Kidney epithelial cell (primary cell): ENCODE data around the gene PTGES2. TPM values are rescaled to one million over a fixed set of nuclear protein-coding genes. Genes with fewer than 3 reads are reported as not detected.
"Not testable (repeated sequence)": the region's sequence is repeated elsewhere in the genome, so short reads cannot be mapped to it uniquely, and the experiment has no call there.

Experiments
- DNase-seq: peaks from one replicate; pipeline ENCODE4 v3.0.0-alpha.2; 2010; ENCODE audit warnings: low read depth
- H3K27me3 ChIP-seq: 2 replicates; pipeline ENCODE4 v1.6.0; 2011; ENCODE audit warnings: low read length; ENCODE audit not compliant: control insufficient read depth, insufficient read depth
- H3K36me3 ChIP-seq: 2 replicates; pipeline ENCODE4 v1.5.1; 2011; ENCODE audit warnings: low read length; ENCODE audit not compliant: control insufficient read depth, insufficient read depth
- H3K4me3 ChIP-seq: 2 replicates; pipeline ENCODE4 v1.5.1; 2011; ENCODE audit warnings: low read depth, mild to moderate bottlenecking, control low read depth, low read length
- total RNA-seq: library from RNA; depleted of rRNA; stranded (reverse); fragments of >200 nt; gene quantifications from 2 replicates; pipeline ENCODE4 v1.2.3, GENCODE V29; 2015
- TF ChIP-seq, protein P1 (sequence below): IDR thresholded peaks from 2 replicates; pipeline ENCODE4 v1.5.1; 2011; ENCODE audit warnings: mild to moderate bottlenecking, moderate library complexity, low read length, control low read depth, inconsistent platforms; ENCODE audit not compliant: insufficient read depth, poor library complexity, severe bottlenecking

The PTGES2 gene
- total RNA-seq, 1 donor from 2014 or later: 81.2 TPM

GRCh38 chr9:128142596-128142995 is 15.1 kb upstream of the PTGES2 start:
- no peak for DNase-seq
- Histone ChIP-seq H3K27me3 (peaks cover 10% of the 10 kb centered on the region), H3K36me3 (no peaks in the 10 kb centered on the region), H3K4me3 (no peak overlapping the region)
- TF ChIP-seq, protein P1, sequence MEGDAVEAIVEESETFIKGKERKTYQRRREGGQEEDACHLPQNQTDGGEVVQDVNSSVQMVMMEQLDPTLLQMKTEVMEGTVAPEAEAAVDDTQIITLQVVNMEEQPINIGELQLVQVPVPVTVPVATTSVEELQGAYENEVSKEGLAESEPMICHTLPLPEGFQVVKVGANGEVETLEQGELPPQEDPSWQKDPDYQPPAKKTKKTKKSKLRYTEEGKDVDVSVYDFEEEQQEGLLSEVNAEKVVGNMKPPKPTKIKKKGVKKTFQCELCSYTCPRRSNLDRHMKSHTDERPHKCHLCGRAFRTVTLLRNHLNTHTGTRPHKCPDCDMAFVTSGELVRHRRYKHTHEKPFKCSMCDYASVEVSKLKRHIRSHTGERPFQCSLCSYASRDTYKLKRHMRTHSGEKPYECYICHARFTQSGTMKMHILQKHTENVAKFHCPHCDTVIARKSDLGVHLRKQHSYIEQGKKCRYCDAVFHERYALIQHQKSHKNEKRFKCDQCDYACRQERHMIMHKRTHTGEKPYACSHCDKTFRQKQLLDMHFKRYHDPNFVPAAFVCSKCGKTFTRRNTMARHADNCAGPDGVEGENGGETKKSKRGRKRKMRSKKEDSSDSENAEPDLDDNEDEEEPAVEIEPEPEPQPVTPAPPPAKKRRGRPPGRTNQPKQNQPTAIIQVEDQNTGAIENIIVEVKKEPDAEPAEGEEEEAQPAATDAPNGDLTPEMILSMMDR: no peak

DNA sequence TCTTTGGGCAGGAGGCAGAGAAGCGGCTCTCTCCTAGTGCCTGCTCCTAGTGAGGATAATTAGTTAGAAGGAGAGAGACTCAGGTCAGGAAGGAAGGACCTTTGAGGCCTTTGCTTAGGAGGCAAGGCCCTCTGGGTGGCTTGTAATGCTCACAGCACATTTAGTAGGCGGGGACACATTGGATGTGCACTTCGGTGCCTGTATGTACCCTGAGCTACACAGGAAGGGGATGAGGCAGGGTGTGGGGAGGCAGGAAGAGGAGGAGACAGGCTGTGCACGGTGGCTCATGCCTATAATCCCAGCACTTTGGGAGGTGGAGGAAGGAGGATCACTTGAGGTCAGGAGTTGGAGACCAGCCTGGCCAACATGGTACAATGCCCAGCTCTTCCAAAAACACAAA is 14.5 kb upstream of the PTGES2 start:
- DNase-seq: no peak
- TF ChIP-seq, protein P1: no peak
- peaks cover 10% of the 10 kb centered on the region for H3K27me3 ChIP-seq

DNA sequence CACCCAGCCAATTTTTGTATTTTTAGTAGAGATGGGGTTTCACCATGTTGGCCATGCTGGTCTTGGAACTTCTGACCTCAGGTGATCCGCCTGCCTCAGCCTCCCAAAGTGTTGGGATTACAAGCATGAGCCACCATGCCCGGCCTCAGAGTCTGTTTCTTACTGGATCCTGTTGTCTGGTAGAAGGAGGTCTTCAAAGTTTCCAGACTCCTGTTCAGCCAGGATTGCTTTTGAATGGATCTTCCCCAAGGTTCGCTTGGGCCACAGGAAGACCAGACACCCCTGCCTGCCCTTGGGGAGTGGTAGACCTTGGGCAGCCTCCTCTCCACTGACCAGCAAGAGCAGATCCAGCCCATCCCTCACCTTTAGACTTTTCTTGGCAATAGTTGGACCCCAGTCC is 14.1 kb upstream of the PTGES2 start:
- no peaks in the 10 kb centered on the region for H3K36me3 ChIP-seq
- TF ChIP-seq, protein P1: no peak
- peaks cover 10% of the 10 kb centered on the region for H3K27me3 ChIP-seq
- no peak for DNase-seq
- no peak overlapping the region for H3K4me3 ChIP-seq

More for the DNA sequence above, 14.5 kb upstream of the PTGES2 start:
- Histone ChIP-seq H3K36me3 (no peaks in the 10 kb centered on the region), H3K4me3 (no peak overlapping the region)

GRCh38 chr9:128139621-128140020 is 12.1 kb upstream of the PTGES2 start:
- no peak for DNase-seq
- TF ChIP-seq, protein P1: no peak
- H3K4me3 ChIP-seq: no peak overlapping the region
- H3K27me3 ChIP-seq: peaks cover 10% of the 10 kb centered on the region
- H3K36me3 ChIP-seq: no peaks in the 10 kb centered on the region

DNA sequence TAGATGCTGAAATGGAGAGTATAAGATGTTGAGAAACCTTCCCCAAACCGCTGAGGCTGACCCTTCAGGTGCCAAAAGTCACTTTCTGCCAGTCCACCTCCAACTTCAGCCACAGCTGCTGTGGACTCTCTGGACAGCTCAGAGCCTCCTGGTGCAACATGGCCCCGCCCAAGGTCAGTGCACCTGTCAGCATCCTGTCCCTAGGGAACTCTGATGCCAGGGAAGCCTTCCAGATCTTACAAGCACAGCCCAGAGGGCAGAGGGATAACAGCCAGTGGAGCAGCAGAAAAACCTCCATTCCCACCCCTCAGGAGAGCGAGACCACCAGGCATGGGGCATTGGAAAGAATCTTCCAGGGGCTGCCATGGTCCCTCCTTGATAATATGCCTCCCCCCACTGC is 10.5 kb upstream of the PTGES2 start:
- H3K4me3 ChIP-seq: no peak overlapping the region
- peaks cover 10% of the 10 kb centered on the region for H3K27me3 ChIP-seq
- no peak for DNase-seq
- no peaks in the 10 kb centered on the region for H3K36me3 ChIP-seq
- TF ChIP-seq, protein P1: no peak

GRCh38 chr9:128136816-128137793 is 9.6 kb upstream of the PTGES2 start:
- TF ChIP-seq, protein P1: no peak
- no peak overlapping the region for H3K4me3 ChIP-seq
- DNase-seq: peak; percentile 81
- no peaks in the 10 kb centered on the region for H3K36me3 ChIP-seq
- H3K27me3 ChIP-seq: peaks cover 10% of the 10 kb centered on the region

DNA sequence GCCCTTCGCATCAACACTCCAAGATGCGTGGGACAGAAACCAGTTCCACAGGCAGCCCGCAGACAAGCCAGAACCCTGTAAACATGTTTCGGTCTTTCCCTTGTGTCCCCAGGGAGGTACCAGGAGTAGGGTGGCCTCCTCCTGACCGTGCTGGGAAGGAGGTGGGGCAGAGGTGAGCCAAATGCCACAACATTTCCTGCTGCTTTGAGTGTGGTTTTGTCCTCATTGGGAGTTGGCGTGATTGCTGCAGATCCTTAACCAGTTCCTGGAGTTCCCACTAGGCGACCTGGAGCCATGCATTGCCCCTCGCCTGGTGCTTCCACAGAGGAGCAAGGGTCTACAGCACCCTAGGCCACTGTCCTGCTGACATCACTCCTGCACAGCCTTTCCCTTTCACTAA is 8.0 kb upstream of the PTGES2 start:
- not testable (repeated sequence) for DNase-seq, H3K36me3 ChIP-seq, H3K4me3 ChIP-seq
- peaks cover 10% of the 10 kb centered on the region for H3K27me3 ChIP-seq

GRCh38 chr9:128132139-128132538 is 4.6 kb upstream of the PTGES2 start:
- H3K36me3 ChIP-seq, H3K4me3 ChIP-seq, DNase-seq, H3K27me3 ChIP-seq: not testable (repeated sequence)

GRCh38 chr9:128131346-128131745 is 3.8 kb upstream of the PTGES2 start:
- H3K36me3 ChIP-seq, DNase-seq, H3K27me3 ChIP-seq, H3K4me3 ChIP-seq: not testable (repeated sequence)
